Measurements from ENCODE around the gene FBXO17.

The FBXO17 gene

DNA sequence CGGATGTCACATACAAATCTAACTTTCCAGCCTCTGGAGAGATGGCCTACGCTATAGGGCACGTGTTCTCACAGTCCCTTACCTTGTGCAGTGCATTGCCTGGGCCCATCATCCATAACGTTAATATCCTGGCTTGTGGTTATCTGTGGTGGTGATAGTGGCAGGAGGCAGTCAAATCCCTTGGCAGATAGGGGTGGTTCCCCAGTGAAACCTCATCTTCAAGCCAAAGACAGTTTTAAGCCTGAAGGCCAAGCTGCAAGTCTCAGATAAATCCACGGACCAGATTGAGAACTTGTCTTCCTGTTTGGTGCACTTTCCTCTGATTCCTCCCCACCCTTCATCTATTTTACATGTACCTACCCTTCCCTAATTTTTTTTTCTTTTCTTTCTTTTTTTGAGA, 4.3 kb upstream of the FBXO17 start:
- H3K4me3 ChIP-seq (ENCODE audit: low read length) = no peak overlapping the region
- DNase-seq (ENCODE audit: low read depth) = no peak
- TF ChIP-seq, protein P1, sequence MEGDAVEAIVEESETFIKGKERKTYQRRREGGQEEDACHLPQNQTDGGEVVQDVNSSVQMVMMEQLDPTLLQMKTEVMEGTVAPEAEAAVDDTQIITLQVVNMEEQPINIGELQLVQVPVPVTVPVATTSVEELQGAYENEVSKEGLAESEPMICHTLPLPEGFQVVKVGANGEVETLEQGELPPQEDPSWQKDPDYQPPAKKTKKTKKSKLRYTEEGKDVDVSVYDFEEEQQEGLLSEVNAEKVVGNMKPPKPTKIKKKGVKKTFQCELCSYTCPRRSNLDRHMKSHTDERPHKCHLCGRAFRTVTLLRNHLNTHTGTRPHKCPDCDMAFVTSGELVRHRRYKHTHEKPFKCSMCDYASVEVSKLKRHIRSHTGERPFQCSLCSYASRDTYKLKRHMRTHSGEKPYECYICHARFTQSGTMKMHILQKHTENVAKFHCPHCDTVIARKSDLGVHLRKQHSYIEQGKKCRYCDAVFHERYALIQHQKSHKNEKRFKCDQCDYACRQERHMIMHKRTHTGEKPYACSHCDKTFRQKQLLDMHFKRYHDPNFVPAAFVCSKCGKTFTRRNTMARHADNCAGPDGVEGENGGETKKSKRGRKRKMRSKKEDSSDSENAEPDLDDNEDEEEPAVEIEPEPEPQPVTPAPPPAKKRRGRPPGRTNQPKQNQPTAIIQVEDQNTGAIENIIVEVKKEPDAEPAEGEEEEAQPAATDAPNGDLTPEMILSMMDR (IDR thresholded peaks at IDR 0.05; ENCODE audit: insufficient read depth, low read depth, low read length, missing control alignments) = no peak

DNA sequence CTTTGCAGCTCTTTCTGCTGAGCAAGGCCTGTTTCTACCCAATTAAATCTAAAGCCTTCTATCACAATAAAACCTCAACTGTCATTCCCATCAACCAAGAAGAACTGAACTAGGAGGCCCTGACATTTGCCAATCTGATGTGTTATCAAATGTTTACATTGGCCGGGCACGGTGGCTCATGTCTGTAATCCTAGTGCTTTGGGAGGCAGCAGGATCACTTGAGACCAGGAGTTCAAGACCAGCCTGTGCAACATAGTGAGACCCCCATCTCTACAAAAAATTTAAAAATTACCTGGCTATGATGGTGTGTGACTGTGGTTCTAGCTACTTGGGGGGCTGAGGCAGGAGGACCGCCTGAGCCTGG, 2.8 kb upstream of the FBXO17 start:
- DNase-seq (ENCODE audit: low read depth) = no peak
- no peak overlapping the region for H3K4me3 ChIP-seq (ENCODE audit: low read length)
- TF ChIP-seq, protein P1 (IDR thresholded peaks at IDR 0.05; ENCODE audit: insufficient read depth, low read depth, low read length, missing control alignments) = no peak

DNA sequence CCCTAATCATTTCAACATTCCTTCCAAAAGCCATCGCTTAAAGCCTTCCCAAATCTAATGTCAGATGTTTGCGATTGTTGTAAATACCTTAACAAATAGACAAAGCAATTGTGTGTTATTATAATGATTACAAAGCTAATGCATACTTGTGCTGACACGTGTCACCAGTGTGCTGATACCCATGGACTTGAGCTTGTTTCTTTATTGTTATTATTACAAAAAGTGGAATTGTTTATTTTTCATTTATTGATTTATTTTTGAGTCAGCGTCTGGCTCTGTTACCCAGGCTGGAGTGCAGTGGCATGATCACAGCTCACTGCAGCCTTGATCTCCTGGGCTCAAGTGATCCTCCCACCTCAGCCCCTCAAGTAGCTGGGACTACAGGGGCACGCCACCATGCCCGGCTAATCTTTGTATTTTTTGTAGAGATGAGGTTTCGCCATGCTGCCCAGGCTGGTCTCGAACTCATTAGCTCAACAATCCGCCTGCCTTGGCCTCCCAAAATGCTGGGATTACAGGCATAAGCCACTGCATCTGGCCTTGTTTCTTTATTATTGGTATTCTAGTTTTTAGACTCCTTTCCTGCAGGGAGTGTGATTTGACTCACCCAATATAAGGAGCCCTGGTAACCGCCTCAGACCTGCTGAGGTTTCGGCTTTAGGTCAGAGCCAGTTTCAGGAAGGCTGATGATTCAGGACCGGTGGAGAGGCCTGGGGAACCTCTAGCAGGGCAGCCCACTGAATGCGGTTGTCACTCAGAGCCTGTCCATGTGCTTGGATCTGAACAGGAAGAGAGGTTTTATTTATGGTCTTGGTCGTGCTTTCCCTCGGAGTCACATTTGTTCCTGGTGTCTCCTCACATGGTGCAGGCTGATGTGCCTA, 2.1 kb upstream of the FBXO17 start:
- TF ChIP-seq, protein P1 (IDR thresholded peaks at IDR 0.05; ENCODE audit: insufficient read depth, low read depth, low read length, missing control alignments) = no peak
- peak; percentile 61 for DNase-seq (ENCODE audit: low read depth)
- H3K4me3 ChIP-seq (ENCODE audit: low read length) = no peak overlapping the region

DNA sequence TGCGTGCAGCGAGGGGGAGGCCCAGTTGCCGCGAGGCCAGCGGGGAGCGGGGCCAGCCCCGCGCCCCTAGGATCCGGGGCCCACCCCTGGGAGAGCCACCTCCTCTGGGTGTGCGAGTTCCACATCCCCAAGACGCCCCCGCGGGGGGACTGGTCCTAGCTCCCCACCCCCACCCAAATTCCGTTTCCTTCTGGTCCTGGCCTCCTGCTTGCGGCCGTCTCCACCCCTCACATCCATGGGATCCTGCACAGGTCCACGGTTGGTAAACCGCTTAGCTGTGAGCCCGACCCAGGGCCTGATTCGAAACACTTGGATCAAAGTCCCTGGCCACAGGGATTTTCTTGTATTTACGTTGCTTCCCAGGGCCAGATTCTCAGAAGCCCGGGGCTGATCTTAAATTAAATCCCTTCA, 324 bp upstream of the FBXO17 start:
- DNase-seq (ENCODE audit: low read depth) = peak; percentile 24
- TF ChIP-seq, protein P1 (IDR thresholded peaks at IDR 0.05; ENCODE audit: insufficient read depth, low read depth, low read length, missing control alignments) = no peak
- H3K4me3 ChIP-seq (ENCODE audit: low read length) = peak overlapping the region; percentile 48

DNA sequence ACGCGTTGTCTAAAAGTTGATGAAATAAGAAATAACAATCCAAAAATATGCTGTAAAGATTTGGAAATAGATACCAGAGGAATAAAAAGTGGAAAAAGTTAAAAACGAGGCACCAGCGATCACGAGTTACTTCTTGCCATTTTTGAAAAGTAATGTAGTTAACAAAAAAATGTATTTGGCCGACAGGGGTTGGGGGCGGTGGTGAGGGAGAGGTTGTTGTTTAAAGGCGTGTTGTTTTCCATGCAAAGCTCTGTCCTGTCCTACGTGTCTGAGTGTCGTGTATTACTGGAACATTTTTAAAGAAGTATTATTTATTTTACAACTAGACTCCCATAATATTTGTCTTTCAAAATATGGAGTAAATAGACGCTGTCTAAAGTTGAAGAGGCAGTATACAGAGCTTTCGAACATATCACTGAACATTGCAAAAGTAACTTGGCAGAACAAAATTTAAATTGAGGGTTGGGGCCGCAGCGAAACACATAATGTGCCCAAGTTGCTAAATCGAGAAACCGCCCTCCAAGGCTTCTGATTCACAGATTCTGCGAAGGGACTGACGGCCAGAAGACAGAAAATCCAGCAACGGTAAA, 823 bp downstream of the FBXO17 start:
- no peak for DNase-seq (ENCODE audit: low read depth)
- H3K4me3 ChIP-seq (ENCODE audit: low read length) = peak overlapping the region; percentile 58
- TF ChIP-seq, protein P1 (IDR thresholded peaks at IDR 0.05; ENCODE audit: insufficient read depth, low read depth, low read length, missing control alignments) = no peak

DNA sequence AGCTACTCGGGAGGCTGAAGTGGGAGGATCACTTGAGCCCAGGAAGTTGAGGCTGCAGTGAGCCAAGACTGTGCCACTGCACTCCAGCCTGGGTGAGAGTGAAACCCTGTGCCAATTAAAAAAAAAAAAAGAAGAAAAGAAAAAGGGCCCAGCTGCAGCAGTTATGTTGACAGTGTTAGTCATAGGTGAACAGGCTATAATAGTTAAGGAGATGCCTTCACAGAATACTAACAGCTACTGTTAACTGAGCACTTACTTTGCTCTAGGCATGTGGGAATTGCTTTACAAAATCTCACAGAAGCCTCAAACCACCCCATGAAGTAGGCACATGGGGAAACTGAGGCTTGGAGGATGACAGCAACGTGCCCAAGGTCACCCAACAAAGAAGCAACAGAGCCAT, 3.9 kb downstream of the FBXO17 start:
- H3K4me3 ChIP-seq (ENCODE audit: low read length) = no peak overlapping the region
- DNase-seq (ENCODE audit: low read depth) = no peak
- TF ChIP-seq, protein P1 (IDR thresholded peaks at IDR 0.05; ENCODE audit: insufficient read depth, low read depth, low read length, missing control alignments) = no peak

Data from epithelial cell of esophagus (primary cell).